DND-41 (cell line): ENCODE results near the gene CCND2.

Source experiments
- EZH2 ChIP-seq: IDR thresholded peaks from 3 replicates; pipeline ENCODE4 v1.6.1; 2012; ENCODE audit warnings: borderline replicate concordance, low read depth, mild to moderate bottlenecking, moderate library complexity, low read length, inconsistent platforms; ENCODE audit not compliant: severe bottlenecking
- TF ChIP-seq, protein P1 (sequence below): IDR thresholded peaks from 2 replicates; pipeline ENCODE4 v1.5.1; 2012; ENCODE audit warnings: borderline replicate concordance, low read length, moderate library complexity, mild to moderate bottlenecking; ENCODE audit not compliant: poor library complexity, severe bottlenecking; ENCODE audit errors: extremely low read depth

DNA sequence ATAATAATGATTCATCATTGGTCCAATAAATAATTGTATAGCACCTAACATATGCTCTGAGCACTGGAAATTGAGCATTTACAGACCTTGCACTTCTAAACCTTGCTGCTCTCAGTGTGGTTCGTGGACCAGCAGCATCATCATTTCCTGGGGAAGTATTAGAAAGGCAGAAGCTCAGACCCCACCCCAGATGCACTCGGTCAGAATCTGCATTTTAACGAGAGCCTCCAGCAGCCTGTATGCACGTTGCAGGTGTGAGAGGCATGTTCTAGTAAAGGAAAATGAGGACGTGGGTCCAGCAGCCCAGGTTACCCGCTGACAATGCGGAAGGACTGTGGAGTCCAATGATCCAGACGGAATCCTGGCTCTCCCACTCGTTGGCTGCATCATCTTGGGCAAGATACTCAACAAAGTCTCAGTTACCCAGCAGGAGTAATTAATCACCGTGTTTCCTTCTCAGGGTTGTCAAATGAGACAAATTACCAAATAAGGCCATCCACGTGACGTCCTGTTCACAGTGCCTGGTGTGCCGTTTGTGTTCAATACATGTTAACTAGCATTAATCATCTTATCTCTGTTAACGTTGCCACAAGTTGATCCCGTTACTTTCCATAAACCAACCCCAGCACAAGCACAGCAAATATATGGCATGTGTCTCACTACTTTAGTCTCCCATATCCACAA lies 49.2 kb upstream of the CCND2 start:
- TF ChIP-seq EZH2, result no peak
- TF ChIP-seq, protein P1, sequence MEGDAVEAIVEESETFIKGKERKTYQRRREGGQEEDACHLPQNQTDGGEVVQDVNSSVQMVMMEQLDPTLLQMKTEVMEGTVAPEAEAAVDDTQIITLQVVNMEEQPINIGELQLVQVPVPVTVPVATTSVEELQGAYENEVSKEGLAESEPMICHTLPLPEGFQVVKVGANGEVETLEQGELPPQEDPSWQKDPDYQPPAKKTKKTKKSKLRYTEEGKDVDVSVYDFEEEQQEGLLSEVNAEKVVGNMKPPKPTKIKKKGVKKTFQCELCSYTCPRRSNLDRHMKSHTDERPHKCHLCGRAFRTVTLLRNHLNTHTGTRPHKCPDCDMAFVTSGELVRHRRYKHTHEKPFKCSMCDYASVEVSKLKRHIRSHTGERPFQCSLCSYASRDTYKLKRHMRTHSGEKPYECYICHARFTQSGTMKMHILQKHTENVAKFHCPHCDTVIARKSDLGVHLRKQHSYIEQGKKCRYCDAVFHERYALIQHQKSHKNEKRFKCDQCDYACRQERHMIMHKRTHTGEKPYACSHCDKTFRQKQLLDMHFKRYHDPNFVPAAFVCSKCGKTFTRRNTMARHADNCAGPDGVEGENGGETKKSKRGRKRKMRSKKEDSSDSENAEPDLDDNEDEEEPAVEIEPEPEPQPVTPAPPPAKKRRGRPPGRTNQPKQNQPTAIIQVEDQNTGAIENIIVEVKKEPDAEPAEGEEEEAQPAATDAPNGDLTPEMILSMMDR, result no peak
